Ramos (cell line): ENCODE results near the gene TPRA1.
"Not testable (repeated sequence)": the region's sequence is repeated elsewhere in the genome, so short reads cannot be mapped to it uniquely, and the experiment has no call there.

ENCODE experiments used
- in situ Hi-C: fragments of 300-500 bp; cut with MboI; formaldehyde crosslinking; loops from one replicate; pipeline ENCODE4 v1.14.3; 2022; ENCODE audit warnings: low sequenced_read_pairs; ENCODE audit not compliant: unreplicated experiment

Gene TPRA1

DNA sequence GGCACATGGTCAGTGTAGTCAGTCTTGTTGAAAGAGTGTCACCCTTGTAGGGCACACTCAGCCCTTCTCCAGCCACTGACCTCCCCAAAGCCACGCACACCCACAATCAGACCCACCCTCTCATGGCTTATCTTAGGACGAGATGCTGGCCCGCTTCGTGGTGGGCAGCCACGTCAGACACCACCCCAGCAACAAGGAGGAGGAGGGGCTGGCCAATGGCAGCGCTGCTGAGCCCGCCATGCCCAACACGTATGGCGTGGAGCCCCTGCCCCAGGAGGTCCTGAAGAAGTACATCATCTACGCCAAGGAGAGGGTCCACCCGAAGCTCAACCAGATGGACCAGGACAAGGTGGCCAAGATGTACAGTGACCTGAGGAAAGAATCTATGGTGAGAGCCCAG is 28.4 kb upstream of the TPRA1 start:
- in situ Hi-C loops, result no loop called here

DNA sequence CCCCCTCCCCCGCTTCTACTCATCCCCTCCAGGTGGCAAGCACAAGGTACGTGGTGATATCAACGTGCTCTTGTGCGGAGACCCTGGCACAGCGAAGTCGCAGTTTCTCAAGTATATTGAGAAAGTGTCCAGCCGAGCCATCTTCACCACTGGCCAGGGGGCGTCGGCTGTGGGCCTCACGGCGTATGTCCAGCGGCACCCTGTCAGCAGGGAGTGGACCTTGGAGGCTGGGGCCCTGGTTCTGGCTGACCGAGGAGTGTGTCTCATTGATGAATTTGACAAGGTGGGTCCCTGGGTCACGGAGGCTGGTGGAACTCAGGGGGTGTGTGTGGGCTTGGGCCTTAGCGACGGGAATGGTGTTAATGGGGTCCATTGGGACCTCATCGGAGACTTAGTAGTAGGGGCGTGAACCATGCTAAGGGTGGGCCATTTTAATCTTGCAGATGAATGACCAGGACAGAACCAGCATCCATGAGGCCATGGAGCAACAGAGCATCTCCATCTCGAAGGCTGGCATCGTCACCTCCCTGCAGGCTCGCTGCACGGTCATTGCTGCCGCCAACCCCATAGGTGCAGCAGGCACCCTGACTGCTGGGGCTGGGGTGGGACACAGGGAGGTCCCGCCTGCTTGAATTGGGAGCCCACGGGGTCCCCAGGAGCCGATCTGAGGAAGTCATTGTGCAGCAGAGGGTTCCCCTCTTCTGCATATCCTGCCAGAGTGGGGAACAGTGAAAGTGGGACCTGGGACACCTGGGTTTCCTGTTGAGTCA is 26.5 kb upstream of the TPRA1 start:
- in situ Hi-C loops, result no loop called here

DNA sequence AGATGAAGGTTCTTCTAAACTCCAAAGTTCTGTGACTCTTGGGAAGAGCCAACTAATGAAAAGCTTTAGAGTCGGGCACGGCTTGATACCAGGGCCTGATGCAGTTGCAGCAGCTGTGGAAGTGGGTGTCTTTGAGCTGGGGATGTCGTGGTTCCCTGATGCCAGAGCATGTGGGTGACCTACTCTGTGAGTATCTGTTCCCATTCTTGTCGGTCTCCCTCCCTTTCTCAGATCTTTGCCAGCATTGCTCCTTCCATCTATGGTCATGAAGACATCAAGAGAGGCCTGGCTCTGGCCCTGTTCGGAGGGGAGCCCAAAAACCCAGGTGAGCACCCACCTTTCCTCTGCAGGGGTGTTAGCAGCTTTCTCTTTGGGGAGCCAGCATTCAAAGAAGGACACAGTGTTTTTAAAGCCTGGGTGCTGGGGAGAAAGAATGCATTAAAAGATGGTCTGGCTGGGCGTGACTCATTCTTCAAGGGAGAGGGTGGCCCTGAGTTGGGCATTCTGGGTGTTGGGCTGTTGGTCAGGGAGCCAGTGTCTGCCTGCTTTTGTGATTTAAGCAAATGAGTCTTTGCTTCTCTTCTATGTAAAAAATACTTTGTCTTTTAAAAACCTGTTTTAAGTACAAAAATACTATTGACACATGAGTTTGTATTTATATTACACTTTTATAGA is 25.2 kb upstream of the TPRA1 start:
- in situ Hi-C loops, result no loop called here

- in situ Hi-C loops, result no loop called here
These were observed 24.5 kb upstream of the TPRA1 start for GRCh38 chr3:127614928-127615589.

DNA sequence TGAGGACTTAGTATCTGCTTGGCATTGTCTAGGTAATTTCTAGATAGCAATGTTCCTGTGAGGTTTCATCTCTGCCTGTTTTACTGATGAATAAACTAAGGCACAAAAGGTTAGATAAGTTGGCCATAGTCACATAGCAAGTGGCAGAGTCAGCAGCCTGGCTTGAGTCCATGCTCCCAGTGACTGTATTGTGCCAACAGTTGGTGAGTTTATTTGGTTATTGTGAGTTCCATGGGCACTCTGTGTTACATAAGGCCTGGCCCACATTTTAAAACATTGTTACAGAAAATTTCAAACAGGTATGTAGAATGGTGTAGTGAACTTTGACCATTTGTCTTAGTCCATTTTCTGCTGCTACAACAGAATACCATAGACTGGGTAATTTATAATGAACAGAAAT is 22.9 kb upstream of the TPRA1 start:
- in situ Hi-C loops, result no loop called here

GRCh38 chr3:127612966-127613365 is 22.4 kb upstream of the TPRA1 start:
- in situ Hi-C loops, result no loop called here

DNA sequence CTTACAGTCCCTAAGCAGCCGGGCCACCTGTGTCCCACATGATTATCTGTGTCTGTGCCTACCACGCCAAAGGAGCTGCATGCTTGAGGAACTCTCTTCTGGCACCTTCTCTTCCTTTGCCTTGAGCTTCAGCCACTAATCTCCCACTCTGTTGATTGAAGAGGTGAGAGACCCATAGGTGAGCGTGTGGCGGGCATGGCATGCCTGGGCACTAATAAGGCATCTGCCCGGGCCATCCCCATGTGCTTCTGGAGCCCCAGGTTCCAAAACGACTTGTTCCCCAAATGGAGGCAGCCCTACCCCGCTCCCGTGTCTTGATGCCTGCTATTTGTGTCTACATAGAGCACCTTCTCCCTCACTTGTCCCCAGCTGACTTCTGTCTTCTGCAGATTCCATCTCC is 20.7 kb upstream of the TPRA1 start:
- in situ Hi-C loops, result no loop called here

GRCh38 chr3:127610105-127610504 is 19.6 kb upstream of the TPRA1 start:
- in situ Hi-C loops, result no loop called here

DNA sequence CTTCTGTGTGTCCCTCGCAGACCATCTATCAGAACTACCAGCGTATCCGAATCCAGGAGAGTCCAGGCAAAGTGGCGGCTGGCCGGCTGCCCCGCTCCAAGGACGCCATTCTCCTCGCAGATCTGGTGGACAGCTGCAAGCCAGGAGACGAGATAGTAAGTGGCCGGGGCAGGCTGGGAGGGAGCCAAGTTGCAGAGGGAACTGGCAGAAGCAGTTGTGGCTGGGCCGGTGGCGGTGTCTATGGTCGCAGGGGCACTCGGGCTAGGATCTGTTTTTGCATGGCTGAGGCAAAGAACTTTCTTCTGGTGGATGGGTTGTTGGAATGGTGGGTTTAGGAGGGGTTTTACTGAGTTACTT is 17.8 kb upstream of the TPRA1 start:
- in situ Hi-C loops, result no loop called here

- in situ Hi-C loops, result no loop called here
These were observed 17.3 kb upstream of the TPRA1 start for GRCh38 chr3:127607675-127608361.

DNA sequence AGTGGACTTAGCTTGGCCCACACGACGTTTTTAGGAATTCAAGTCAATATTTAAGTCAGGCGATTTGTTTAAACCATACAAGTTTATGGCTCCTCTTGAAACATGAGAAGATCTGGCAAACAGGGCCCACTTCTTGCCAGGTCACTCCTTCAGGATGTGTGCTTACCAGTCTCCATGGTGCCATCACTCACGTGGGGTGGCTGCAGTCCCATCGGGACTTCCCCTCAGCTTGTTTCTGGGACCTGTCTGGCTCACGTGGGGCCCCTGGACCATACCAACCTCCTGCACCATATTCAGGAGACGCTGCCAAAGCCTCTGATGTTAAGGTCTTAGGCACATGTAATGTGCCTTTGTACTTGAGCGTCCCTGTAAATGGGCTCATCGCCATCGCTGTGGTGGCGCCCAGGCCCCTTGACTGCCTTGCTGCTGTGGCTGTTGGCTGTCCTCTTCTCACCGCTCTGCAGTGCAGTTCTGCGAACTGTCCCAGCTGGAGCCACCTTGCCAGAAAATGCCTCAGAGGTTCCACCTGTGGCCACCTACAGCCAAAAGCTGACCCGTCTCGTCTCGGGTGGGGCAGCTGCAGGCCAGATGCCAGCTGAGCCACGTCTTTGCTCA is 16.6 kb upstream of the TPRA1 start:
- in situ Hi-C loops, result no loop called here

DNA sequence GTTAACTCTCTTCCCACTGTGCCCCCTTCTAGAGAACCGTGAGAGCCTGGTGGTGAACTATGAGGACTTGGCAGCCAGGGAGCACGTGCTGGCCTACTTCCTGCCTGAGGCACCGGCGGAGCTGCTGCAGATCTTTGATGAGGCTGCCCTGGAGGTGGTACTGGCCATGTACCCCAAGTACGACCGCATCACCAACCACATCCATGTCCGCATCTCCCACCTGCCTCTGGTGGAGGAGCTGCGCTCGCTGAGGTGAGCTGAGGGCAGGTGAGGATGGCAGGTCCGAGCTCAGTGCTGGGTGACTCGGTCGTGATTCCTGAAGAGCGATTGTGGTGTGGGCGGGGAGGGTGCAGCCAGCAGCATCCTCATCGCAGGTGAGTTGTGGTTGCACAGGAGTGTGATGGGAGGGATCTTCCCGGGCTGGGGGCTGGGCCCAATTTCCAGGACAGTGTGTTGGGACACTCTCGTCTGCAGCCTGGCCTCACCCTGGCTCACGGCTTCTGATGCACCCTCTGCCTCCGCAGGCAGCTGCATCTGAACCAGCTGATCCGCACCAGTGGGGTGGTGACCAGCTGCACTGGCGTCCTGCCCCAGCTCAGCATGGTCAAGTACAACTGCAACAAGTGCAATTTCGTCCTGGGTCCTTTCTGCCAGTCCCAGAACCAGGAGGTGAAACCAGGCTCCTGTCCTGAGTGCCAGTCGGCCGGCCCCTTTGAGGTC is 15.7 kb upstream of the TPRA1 start:
- in situ Hi-C loops, result no loop called here

- in situ Hi-C loops, result not testable (repeated sequence)
These were observed 15.0 kb upstream of the TPRA1 start for GRCh38 chr3:127605547-127605946.

DNA sequence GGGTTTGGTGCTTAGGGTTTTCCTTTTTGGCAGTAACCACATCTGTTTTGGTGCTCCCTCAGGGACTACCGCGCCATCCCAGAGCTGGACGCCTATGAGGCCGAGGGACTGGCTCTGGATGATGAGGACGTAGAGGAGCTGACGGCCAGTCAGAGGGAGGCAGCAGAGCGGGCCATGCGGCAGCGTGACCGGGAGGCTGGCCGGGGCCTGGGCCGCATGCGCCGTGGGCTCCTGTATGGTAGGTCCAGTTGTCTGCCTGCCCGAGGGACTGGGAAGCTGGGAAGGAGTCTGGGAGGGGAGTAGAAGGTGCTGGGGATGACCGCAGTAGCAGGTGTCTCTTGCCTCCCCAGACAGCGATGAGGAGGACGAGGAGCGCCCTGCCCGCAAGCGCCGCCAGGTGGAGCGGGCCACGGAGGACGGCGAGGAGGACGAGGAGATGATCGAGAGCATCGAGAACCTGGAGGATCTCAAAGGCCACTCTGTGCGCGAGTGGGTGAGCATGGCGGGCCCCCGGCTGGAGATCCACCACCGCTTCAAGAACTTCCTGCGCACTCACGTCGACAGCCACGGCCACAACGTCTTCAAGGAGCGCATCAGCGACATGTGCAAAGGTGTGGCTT is 14.1 kb upstream of the TPRA1 start:
- in situ Hi-C loops, result no loop called here

- in situ Hi-C loops, result no loop called here
These were observed 13.5 kb upstream of the TPRA1 start for GRCh38 chr3:127604035-127604434.

DNA sequence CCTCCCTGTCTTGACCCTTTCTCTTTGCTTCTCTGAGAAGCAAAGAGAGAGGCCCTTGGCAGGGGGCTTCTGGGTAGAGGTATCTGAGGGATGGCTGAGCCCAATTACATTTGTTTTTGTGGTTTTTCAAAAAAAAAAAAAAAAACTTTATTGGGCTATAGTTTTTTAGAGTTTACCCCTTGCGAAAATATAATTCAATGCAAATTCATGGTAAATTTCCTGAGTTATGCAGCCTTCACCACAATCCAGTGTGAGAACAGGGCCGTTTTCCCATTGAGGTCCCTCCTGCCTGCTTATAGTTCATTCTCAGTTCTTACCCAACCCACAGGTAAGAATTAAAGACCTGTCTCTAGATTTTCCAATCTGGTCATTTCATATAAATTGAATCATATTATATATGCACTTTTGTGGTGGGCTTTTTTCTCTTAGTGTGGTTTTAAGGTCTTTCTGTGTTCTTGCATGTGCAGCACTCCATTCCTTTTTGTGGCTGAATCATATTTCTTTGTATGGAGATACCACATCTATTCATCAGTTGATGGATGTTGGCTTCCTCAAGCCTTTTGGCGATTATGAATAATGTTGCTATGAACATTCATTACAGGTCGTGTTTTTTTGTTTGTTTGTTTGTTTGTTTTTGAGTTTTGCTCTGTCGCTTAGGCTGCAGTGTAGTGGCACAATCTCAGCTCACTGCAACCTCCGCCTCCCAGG is 10.4 kb upstream of the TPRA1 start:
- in situ Hi-C loops, result no loop called here

DNA sequence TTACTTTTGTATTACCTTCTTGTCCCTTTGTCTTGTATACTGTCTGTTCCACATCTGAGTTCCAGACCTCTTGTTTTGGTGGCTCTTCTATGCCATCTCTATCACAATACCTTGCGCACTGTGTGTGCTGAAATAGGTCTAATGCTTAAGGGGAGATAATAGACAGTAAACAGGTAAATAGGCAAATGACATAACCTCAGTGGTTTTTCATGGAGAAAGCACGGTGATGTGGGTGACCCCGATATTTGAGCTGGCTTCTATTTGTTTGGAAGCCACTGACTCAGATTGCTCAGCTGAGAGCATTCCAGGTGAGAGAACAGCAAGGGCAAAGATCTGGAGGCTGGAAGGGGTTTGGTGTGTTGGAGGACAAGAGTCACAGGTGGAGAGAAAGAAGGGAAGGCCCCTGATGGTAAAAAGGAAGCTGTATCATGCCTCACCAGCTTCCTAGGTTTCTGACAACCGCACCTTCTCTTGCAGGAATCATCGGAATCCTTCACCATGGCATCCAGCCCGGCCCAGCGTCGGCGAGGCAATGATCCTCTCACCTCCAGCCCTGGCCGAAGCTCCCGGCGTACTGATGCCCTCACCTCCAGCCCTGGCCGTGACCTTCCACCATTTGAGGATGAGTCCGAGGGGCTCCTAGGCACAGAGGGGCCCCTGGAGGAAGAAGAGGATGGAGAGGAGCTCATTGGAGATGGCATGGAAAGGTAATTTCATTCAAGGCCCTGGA is 8.5 kb upstream of the TPRA1 start:
- in situ Hi-C loops, result no loop called here

DNA sequence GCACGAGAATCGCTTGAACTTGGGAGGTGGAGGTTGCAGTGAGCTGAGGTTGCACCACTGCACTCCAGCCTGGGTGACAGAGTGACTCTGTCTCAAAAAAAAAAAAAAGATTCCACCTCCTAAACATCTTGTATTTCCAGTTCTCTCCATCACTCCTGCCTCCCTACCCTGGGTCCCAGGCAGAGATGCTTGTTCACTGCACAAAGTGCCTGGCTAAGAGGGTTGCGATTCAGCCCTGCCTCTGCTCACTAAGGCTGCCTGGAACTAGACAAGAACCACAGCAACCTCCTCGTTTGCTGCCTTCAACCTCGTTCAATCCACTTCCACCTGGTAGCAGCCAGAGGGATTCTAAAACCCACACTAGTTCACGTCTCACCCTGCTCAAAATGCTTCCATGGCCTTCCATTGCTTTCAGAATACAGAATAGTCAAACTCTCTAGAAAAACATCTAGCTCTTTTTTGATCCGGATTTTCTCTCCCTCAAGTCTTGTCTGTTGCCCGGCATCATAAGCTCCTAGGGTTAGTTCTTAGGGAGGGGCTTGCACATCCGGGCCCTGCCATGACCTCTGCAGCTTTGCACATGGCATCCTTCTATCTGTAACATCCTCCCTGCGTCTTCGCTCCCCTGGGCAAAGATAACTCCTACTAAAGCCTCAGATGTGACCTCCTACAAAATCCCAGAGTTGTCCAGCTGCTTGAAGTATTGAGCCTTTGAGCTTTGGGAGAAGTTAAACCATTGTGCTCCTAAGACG is 6.7 kb upstream of the TPRA1 start:
- in situ Hi-C loops, result no loop called here
